ENCODE results near the gene SLC1A5.

- TF ChIP-seq, protein P1, sequence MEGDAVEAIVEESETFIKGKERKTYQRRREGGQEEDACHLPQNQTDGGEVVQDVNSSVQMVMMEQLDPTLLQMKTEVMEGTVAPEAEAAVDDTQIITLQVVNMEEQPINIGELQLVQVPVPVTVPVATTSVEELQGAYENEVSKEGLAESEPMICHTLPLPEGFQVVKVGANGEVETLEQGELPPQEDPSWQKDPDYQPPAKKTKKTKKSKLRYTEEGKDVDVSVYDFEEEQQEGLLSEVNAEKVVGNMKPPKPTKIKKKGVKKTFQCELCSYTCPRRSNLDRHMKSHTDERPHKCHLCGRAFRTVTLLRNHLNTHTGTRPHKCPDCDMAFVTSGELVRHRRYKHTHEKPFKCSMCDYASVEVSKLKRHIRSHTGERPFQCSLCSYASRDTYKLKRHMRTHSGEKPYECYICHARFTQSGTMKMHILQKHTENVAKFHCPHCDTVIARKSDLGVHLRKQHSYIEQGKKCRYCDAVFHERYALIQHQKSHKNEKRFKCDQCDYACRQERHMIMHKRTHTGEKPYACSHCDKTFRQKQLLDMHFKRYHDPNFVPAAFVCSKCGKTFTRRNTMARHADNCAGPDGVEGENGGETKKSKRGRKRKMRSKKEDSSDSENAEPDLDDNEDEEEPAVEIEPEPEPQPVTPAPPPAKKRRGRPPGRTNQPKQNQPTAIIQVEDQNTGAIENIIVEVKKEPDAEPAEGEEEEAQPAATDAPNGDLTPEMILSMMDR (IDR thresholded peaks at IDR 0.05; ENCODE audit: borderline replicate concordance, extremely low read depth, low read length, poor library complexity, severe bottlenecking), result no peak
- no peak for TF ChIP-seq EZH2 (IDR thresholded peaks at IDR 0.05; ENCODE audit: borderline replicate concordance, low read depth, low read length, severe bottlenecking)
These were observed 60.2 kb downstream of the SLC1A5 start for GRCh38 chr19:46728208-46728607.

Data from DND-41 (cell line).